GM19238 (cell line): ENCODE measurements around the gene SMAGP.

Source experiments
- DNase-seq: peaks from one replicate; pipeline ENCODE4 v3.0.0; 2011; ENCODE audit warnings: low spot score; ENCODE audit not compliant: insufficient read length

The SMAGP gene

DNA sequence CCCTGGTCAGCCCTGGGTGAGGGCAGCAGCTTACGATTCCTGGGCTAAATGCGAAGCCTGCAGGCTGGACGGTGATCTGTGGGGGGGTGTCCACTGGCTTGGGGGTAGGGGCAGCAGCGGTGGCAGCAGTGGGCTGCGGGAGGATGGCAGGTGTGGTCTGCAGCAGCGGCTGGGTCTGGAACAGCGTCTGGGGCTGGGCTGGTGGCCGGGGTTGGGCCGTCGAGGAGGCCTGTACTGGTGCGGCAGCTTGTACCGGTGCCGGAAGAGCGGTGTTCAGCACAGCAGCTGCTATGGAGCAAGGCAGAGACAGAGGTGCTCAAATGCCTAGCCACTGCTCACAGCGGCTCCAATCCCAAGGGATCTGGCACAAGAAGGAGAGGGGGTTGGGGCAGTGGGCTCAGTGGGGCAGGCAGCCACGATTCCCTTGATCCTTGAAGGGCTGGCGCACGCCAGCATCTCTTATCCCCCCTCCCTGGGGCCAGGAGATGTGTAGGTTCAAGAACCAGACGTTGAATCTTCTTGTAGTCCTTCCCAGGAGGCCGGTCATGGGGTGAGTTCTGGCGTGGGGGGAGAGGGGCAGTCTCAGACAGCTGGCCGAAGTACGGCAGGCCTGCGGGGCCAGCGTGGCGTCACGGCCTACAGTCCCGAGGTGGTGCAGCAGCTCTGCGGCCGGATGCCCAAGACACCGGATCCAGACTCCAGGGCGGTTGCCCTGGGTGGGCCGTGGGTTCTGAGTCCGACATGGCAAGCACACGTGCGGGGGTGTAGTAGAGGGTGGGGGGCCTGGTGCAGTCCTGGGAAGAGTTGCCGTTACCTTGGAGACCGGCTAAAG is 72.3 kb downstream of the SMAGP start:
- no peak for DNase-seq

DNA sequence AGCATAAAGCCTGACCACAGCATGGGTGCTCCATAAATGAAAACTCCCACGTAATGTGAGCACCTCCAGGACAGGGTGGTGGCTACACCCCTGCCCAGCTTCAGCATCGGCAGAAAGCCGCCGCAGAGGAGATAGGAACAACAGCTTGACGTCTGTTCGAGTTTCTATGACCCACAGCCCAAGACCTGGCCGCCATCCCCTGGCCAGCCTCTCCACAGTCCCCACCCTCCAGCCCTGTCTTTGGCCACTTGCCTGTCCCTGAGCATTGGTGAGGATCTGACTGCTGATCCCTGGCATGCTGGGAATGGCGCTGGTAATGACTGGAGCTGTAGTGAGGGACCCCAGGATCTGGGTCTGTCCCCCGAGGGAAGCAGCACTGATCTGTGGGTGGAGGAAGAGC is 73.7 kb downstream of the SMAGP start:
- no peak for DNase-seq

DNA sequence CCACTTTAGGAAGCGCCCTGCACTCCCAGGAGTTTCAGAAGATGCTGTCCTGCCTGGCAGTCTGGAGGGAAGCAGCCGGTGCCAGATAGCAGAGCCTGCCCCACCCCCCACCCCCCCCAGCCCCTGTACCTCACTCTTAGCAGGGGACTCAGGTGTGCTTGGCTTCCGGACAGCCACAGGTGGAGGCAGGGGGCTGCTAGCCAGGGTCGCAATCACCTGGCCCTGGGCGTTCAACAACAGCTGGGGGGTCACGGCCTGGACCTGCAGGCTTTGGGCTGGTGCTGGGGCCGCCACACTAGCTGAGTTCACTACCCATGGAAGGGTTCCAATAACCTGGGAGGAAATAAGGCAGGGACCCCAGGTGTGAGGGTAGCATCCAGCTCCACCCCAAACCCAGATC is 74.4 kb downstream of the SMAGP start:
- no peak for DNase-seq
